GM21390 (cell line): ENCODE results near the gene ATP6V1E1.

ENCODE experiments used
- ATAC-seq: cut with Tn5 transposase; IDR thresholded peaks from one replicate; pipeline ENCODE4 v1.9.1; 2021; ENCODE audit not compliant: unreplicated experiment

ATP6V1E1 gene

GRCh38 chr22:17634696-17635095 is 6.1 kb upstream of the ATP6V1E1 start:
- ATAC-seq = no peak

- no peak for ATAC-seq
Measured at GRCh38 chr22:17633998-17634323, 5.4 kb upstream of the ATP6V1E1 start.

- no peak for ATAC-seq
Measured at GRCh38 chr22:17633217-17633997, 4.9 kb upstream of the ATP6V1E1 start.

- no peak for ATAC-seq
Measured at GRCh38 chr22:17631076-17631565, 2.6 kb upstream of the ATP6V1E1 start.

GRCh38 chr22:17629641-17630040 is 1.1 kb upstream of the ATP6V1E1 start:
- no peak for ATAC-seq

GRCh38 chr22:17629173-17629489 is 582 bp upstream of the ATP6V1E1 start:
- no peak for ATAC-seq

- no peak for ATAC-seq
Measured at GRCh38 chr22:17627961-17628405, 566 bp downstream of the ATP6V1E1 start.

- ATAC-seq = no peak
Measured at GRCh38 chr22:17613280-17613679, 15.3 kb downstream of the ATP6V1E1 start.

- ATAC-seq = no peak
Measured at GRCh38 chr22:17612057-17612456, 16.5 kb downstream of the ATP6V1E1 start.

- ATAC-seq = no peak
Measured at GRCh38 chr22:17607891-17608521, 20.5 kb downstream of the ATP6V1E1 start.

GRCh38 chr22:17606496-17606895 is 22.1 kb downstream of the ATP6V1E1 start:
- ATAC-seq = no peak

- no peak for ATAC-seq
Measured at GRCh38 chr22:17603668-17604067, 24.9 kb downstream of the ATP6V1E1 start.

GRCh38 chr22:17601031-17601430 is 27.5 kb downstream of the ATP6V1E1 start:
- no peak for ATAC-seq

- ATAC-seq = no peak
Measured at GRCh38 chr22:17598318-17598717, 30.2 kb downstream of the ATP6V1E1 start.

- ATAC-seq = no peak
Measured at GRCh38 chr22:17597217-17597616, 31.3 kb downstream of the ATP6V1E1 start.

GRCh38 chr22:17596226-17596625 is 32.3 kb downstream of the ATP6V1E1 start:
- ATAC-seq = no peak

- no peak for ATAC-seq
Measured at GRCh38 chr22:17592201-17592600, 36.3 kb downstream of the ATP6V1E1 start.

GRCh38 chr22:17590586-17590985 is 38.0 kb downstream of the ATP6V1E1 start:
- no peak for ATAC-seq

GRCh38 chr22:17589810-17590375 is 38.7 kb downstream of the ATP6V1E1 start:
- ATAC-seq = no peak

GRCh38 chr22:17588606-17589005 is 39.9 kb downstream of the ATP6V1E1 start:
- no peak for ATAC-seq

GRCh38 chr22:17587629-17588028 is 40.9 kb downstream of the ATP6V1E1 start:
- ATAC-seq = no peak

- no peak for ATAC-seq
Measured at GRCh38 chr22:17586831-17587440, 41.6 kb downstream of the ATP6V1E1 start.
